ENCODE data around the gene TBX19. TPM values are rescaled to one million over a fixed set of nuclear protein-coding genes. Genes with fewer than 3 reads are reported as not detected.

Gene TBX19
- total RNA-seq, 1 experiment from 2014 or later = 0.36 TPM

DNA sequence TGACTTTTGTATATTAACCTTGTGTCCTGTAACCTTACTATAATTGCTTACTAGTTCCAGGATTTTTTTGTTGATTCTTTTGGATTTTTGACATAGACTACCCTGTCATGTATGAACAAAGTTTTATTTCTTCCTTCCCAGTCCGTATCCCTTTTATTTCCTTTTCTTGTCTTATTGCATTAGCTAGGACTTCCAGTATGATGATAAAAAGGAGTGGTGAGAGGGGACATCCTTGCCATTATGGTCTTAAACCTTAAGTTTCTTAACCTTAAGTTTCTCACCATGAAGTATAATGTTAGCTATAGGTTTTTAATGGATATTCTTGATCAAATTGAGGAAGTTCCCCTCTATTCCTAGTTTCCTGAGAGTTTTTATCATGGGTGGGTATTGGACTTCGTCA, 24.5 kb upstream of the TBX19 start:
- H3K36me3 ChIP-seq (ENCODE audit: low read depth, low read length) = peaks cover 35% of the 10 kb centered on the region
- H4K20me1 ChIP-seq (ENCODE audit: low read length) = no peaks in the 10 kb centered on the region
- intact Hi-C loops (cut with micrococcal nuclease) = no loop called here
- no peak overlapping the region for H3K27ac ChIP-seq (ENCODE audit: low read length)
- H3F3A ChIP-seq (ENCODE audit: low read length, unreplicated experiment) = no peaks in the 10 kb centered on the region
- no peaks in the 10 kb centered on the region for H3K9me2 ChIP-seq (replicated peaks; ENCODE audit: low read length)
- H3K79me2 ChIP-seq (ENCODE audit: low read length) = no peaks in the 10 kb centered on the region
- H3K4me2 ChIP-seq (ENCODE audit: low read length) = no peak overlapping the region
- ATAC-seq (no peak), DNase-seq (no peak)
- CTCF ChIA-PET = no interaction called here
- H3K4me3 ChIP-seq (ENCODE audit: low read length) = no peak overlapping the region
- peaks cover 24% of the 10 kb centered on the region for H3K9me3 ChIP-seq (ENCODE audit: low read length)
- TF ChIP-seq EZH2phosphoT487 (IDR thresholded peaks at IDR 0.05; ENCODE audit: borderline replicate concordance, low read length) (no peak), EZH2 (IDR thresholded peaks at IDR 0.05; ENCODE audit: low read length, unreplicated experiment) (no peak)
- TF ChIP-seq, protein P1, sequence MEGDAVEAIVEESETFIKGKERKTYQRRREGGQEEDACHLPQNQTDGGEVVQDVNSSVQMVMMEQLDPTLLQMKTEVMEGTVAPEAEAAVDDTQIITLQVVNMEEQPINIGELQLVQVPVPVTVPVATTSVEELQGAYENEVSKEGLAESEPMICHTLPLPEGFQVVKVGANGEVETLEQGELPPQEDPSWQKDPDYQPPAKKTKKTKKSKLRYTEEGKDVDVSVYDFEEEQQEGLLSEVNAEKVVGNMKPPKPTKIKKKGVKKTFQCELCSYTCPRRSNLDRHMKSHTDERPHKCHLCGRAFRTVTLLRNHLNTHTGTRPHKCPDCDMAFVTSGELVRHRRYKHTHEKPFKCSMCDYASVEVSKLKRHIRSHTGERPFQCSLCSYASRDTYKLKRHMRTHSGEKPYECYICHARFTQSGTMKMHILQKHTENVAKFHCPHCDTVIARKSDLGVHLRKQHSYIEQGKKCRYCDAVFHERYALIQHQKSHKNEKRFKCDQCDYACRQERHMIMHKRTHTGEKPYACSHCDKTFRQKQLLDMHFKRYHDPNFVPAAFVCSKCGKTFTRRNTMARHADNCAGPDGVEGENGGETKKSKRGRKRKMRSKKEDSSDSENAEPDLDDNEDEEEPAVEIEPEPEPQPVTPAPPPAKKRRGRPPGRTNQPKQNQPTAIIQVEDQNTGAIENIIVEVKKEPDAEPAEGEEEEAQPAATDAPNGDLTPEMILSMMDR (conservative IDR thresholded peaks at IDR 0.05; ENCODE audit: low read depth, low read length) = no peak
- no peak overlapping the region for H3K9ac ChIP-seq (ENCODE audit: low read length)
- no peak overlapping the region for H2AFZ ChIP-seq (ENCODE audit: low read length)
- H3K27me3 ChIP-seq (ENCODE audit: low read length) = no peaks in the 10 kb centered on the region
- H3K4me1 ChIP-seq (ENCODE audit: insufficient read depth, low read length) = peaks cover 4% of the 10 kb centered on the region
- POLR2A ChIA-PET (ENCODE audit: unreplicated experiment) = no interaction called here
- BruUV-seq (replicated peaks) = no TSS peak

DNA sequence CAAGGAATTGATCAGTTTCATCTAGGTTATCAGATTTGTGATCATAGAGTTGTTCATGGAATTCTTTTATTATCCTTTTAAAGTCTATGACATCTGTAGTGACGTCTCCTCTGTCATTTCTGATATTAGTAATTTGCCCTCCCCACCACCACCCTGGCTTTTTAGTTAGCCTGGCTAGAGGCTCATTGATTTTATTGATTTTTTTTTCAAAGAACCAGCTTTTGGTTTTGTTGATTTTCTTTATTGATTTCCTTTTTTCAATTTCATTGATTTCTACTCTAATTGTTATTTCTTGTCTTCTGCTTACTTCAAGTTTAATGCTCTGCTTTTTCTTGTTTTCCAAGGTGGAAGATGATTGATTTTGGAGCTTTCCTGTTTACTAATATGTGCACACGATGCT, 23.3 kb upstream of the TBX19 start:
- Histone ChIP-seq H3F3A (ENCODE audit: low read length, unreplicated experiment) (no peaks in the 10 kb centered on the region), H3K79me2 (ENCODE audit: low read length) (no peaks in the 10 kb centered on the region), H3K4me2 (ENCODE audit: low read length) (no peak overlapping the region), H4K20me1 (ENCODE audit: low read length) (no peaks in the 10 kb centered on the region), H2AFZ (ENCODE audit: low read length) (no peak overlapping the region), H3K9me3 (ENCODE audit: low read length) (peaks cover 24% of the 10 kb centered on the region), H3K27ac (ENCODE audit: low read length) (no peak overlapping the region), H3K4me3 (ENCODE audit: low read length) (no peak overlapping the region), H3K4me1 (ENCODE audit: insufficient read depth, low read length) (peaks cover 14% of the 10 kb centered on the region), H3K9me2 (replicated peaks; ENCODE audit: low read length) (no peaks in the 10 kb centered on the region), H3K36me3 (ENCODE audit: low read depth, low read length) (peaks cover 33% of the 10 kb centered on the region), H3K27me3 (ENCODE audit: low read length) (no peaks in the 10 kb centered on the region), H3K9ac (ENCODE audit: low read length) (no peak overlapping the region)
- no TSS peak for BruUV-seq (replicated peaks)
- TF ChIP-seq EZH2phosphoT487 (IDR thresholded peaks at IDR 0.05; ENCODE audit: borderline replicate concordance, low read length) = no peak
- TF ChIP-seq, protein P1 (conservative IDR thresholded peaks at IDR 0.05; ENCODE audit: low read depth, low read length) = no peak
- no peak for TF ChIP-seq EZH2 (IDR thresholded peaks at IDR 0.05; ENCODE audit: low read length, unreplicated experiment)
- DNase-seq (no peak), ATAC-seq (no peak)
- ChIA-PET POLR2A (ENCODE audit: unreplicated experiment) (interaction anchor here (0.7 kb wide), 1 partner anchor 75 kb away, joined by 3 read pairs; no protein-coding TSS in a partner anchor), CTCF (no interaction called here)
- intact Hi-C loops (cut with micrococcal nuclease) = no loop called here

DNA sequence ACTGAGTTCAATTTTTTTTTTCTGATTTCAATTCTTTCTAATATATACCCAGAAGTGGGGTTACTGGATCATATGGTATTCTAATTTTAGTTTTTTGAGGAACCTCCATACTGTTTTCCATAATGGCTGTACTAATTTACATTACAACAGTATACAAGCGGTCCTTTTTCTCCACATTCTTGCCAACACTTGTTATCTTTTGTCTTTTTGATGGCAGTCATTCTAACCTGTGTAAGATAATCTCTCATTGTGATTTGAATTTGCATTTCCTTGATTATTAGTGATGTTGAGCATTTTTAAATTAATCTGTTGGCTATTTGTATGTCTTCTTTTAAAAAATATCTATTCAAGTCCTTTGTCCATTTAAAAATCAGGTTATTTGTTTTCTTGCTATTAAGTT, 21.1 kb upstream of the TBX19 start:
- no peaks in the 10 kb centered on the region for H3K79me2 ChIP-seq (ENCODE audit: low read length)
- POLR2A ChIA-PET (ENCODE audit: unreplicated experiment) = no interaction called here

More for the DNA sequence above, 21.1 kb upstream of the TBX19 start:
- intact Hi-C loops (cut with micrococcal nuclease) = no loop called here
- no peak overlapping the region for H3K4me3 ChIP-seq (ENCODE audit: low read length)
- ATAC-seq (no peak), DNase-seq (no peak)
- H3K27me3 ChIP-seq (ENCODE audit: low read length) = no peaks in the 10 kb centered on the region
- H3K9me2 ChIP-seq (replicated peaks; ENCODE audit: low read length) = no peaks in the 10 kb centered on the region
- CTCF ChIA-PET = interaction anchor here (1.0 kb wide), 1 partner anchor 24 kb away, joined by 3 read pairs; no protein-coding TSS in a partner anchor
- no peak overlapping the region for H3K4me2 ChIP-seq (ENCODE audit: low read length)
- TF ChIP-seq EZH2 (IDR thresholded peaks at IDR 0.05; ENCODE audit: low read length, unreplicated experiment) = no peak
- no peak for TF ChIP-seq EZH2phosphoT487 (IDR thresholded peaks at IDR 0.05; ENCODE audit: borderline replicate concordance, low read length)
- TF ChIP-seq, protein P1 (conservative IDR thresholded peaks at IDR 0.05; ENCODE audit: low read depth, low read length) = no peak
- H3F3A ChIP-seq (ENCODE audit: low read length, unreplicated experiment) = no peaks in the 10 kb centered on the region
- H3K9me3 ChIP-seq (ENCODE audit: low read length) = peaks cover 23% of the 10 kb centered on the region
- BruUV-seq (replicated peaks) = no TSS peak
- H2AFZ ChIP-seq (ENCODE audit: low read length) = no peak overlapping the region
- peaks cover 23% of the 10 kb centered on the region for H3K36me3 ChIP-seq (ENCODE audit: low read depth, low read length)
- H3K4me1 ChIP-seq (ENCODE audit: insufficient read depth, low read length) = peaks cover 14% of the 10 kb centered on the region
- H3K9ac ChIP-seq (ENCODE audit: low read length) = no peak overlapping the region
- H3K27ac ChIP-seq (ENCODE audit: low read length) = no peak overlapping the region
- H4K20me1 ChIP-seq (ENCODE audit: low read length) = no peaks in the 10 kb centered on the region

All from PC-3 (cell line).